Metanephros (tissue), 2 donors: ENCODE results near the gene CAP2. TPM values are rescaled to one million over a fixed set of nuclear protein-coding genes. Genes with fewer than 3 reads are reported as not detected.

Experiments
- small RNA-seq: library from RNA; depleted of rRNA; stranded (forward); fragments of <200 nt; gene quantifications from one replicate; pipeline ENCODE3, GENCODE V24; 2014; ENCODE audit warnings: low replicate concordance
- total RNA-seq: library from RNA; depleted of rRNA; stranded (reverse); fragments of >200 nt; gene quantifications from one replicate; pipeline ENCODE4 v1.2.3, GENCODE V29; 2014

Gene CAP2, protein sequence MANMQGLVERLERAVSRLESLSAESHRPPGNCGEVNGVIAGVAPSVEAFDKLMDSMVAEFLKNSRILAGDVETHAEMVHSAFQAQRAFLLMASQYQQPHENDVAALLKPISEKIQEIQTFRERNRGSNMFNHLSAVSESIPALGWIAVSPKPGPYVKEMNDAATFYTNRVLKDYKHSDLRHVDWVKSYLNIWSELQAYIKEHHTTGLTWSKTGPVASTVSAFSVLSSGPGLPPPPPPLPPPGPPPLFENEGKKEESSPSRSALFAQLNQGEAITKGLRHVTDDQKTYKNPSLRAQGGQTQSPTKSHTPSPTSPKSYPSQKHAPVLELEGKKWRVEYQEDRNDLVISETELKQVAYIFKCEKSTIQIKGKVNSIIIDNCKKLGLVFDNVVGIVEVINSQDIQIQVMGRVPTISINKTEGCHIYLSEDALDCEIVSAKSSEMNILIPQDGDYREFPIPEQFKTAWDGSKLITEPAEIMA
- total RNA-seq = 11.9 TPM

DNA sequence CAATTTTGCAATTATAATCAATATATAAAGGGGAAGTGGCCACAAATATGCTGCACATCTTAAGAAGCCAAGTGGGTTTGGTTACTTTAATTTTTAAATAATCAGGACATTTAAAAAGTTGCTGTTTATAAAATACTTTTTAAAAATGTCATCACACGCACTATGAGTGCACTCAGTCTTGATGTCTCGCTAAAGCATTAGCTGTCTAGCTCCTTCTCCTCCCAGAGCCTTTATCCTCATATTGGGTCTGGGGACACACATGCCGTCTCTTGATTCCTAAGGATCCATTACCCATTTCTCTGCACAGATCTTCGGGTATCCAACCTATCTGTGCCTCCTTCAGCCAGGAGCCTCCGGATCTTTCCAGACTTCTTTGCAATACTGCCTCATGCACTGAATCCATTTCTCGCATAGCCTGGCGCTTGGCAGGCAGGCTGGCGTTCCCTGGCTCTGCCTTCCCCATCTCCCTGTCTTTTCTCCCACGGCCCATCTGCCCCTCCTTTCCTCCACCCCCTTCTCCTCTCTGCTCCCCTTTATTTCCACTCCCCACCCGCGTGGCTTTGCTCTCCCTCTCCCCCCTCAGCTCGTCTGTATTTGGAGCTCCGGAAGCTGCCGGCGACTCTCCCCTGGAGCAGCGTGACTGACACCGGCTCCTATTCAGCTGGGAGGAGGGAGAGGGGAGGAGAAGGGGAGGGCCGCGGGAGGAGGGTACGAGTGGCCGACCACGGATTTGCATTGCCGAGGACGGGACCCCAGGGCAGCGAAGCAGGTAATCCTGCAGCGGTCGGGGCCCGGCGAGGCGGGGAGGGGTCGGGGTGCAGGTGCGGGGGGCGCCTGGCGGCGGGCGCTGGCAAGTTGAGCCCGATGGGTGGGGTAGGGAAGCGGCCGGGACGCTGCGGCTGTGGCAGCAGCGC lies at the start of gene CAP2:
TSS of gene CAP2 (plus strand) at position 618 of the 914 bp plus-strand sequence. CDS start 27,961 bp downstream, outside the sequence.

DNA sequence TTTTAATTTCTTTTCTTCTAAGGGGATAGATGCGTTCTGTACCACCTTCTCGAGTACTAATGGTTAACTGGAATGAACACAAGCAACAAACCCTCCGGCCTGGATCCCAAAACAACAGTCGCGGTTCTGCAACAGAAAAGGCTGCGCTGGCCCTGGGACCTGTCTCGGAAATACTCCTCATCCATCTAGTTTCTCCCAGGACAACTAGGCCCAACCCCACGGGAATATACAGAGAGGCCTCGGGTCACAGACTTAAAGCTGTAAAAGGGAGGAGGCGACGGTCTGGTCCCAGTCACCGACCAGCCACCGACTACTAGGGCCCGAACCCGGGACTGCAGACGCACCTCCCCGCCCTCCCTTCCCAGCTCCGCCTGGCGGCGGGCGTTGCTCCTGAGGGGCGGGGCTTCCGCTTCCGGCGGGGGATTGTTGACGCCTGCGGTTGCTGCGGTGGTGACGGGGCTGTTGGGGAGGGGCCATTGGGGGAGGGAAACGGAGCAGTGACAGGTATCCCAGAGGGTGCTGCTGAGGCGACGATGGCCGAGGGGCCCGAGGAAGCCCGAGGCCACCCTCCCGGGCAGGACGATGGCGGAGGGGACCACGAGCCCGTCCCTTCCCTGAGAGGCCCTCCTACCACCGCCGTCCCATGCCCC lies 206.6 kb downstream of the CAP2 start, which contains the start of gene FAM8A1:
TSS of gene FAM8A1 (plus strand) at position 426 of the 650 bp plus-strand sequence. CDS start at position 534, 108 bp downstream.

Small RNA genes lying within 50 kb of the gene (small RNA-seq; reads per million reads assigned to genes)
- not detected for gene SUMO2P13

Other genes with a start within 250 kb of the CAP2 start
- 48.2 TPM for gene RBM24, start 112.2 kb upstream of the CAP2 start, total RNA-seq
- 30.9 TPM for gene FAM8A1, start 206.7 kb downstream of the CAP2 start, total RNA-seq